Upper lobe of left lung (tissue), 6 donors: ENCODE measurements around the gene HLA-DQB1. TPM values are rescaled to one million over a fixed set of nuclear protein-coding genes. Genes with fewer than 3 reads are reported as not detected.

Experiments
- ATAC-seq, 2 donors: fragments of 200-7000 bp; cut with Tn5 transposase; one replicate each; pipeline ENCODE4 v1.9.1; 2022; ENCODE audit warnings: mild to moderate bottlenecking in 2 of 2, moderate library complexity in 2 of 2; ENCODE audit not compliant: low FRiP score in 2 of 2
- DNase-seq, 2 donors: peaks; one replicate each; pipeline ENCODE4 v3.0.0-alpha.2; 2019 to 2020
- H3K27ac ChIP-seq, 4 donors: fragments of 200-600 bp; sonication (generic); one replicate each; pipeline ENCODE4 v1.5.1; 2016 to 2019
- H3K27me3 ChIP-seq, 4 donors: fragments of 200-600 bp; sonication (generic); one replicate each; pipeline ENCODE4 v1.5.1; 2017 to 2019
- H3K36me3 ChIP-seq, 4 donors: fragments of 200-600 bp; sonication (generic); one replicate each; pipeline ENCODE4 v1.5.1; 2016 to 2019
- H3K4me1 ChIP-seq, 4 donors: fragments of 200-600 bp; sonication (generic); one replicate each; pipeline ENCODE4 v1.5.1; 2018 to 2019
- H3K4me3 ChIP-seq, 4 donors: fragments of 200-600 bp; sonication (generic); one replicate each; pipeline ENCODE4 v1.5.1; 2017 to 2019; ENCODE audit warnings: mild to moderate bottlenecking in 2 of 4, moderate library complexity in 1 of 4
- H3K9me3 ChIP-seq, 4 donors: fragments of 200-600 bp; sonication (generic); one replicate each; pipeline ENCODE4 v1.5.1; 2018 to 2019
- CTCF ChIP-seq, 6 experiments: fragments of 450-650 bp in 4 of 6; fragments of 200-600 bp in 2 of 6; sonication (generic) in 2 of 6; IDR thresholded peaks; one replicate each; pipeline ENCODE4 v1.5.1; 2016 to 2019; ENCODE audit warnings: antibody characterized with exemption in 6 of 6
- EP300 ChIP-seq, 4 donors: sonication (generic); formaldehyde crosslinking; IDR thresholded peaks; one replicate each; pipeline ENCODE4 v1.5.1; 2017; ENCODE audit warnings: antibody characterized with exemption in 4 of 4, control low read depth in 2 of 4
- POLR2A ChIP-seq, 4 donors: fragments of 450-650 bp; IDR thresholded peaks; one replicate each; pipeline ENCODE4 v1.5.1; 2016 to 2017; ENCODE audit warnings: antibody characterized with exemption in 4 of 4, mild to moderate bottlenecking in 2 of 4
- POLR2AphosphoS5 ChIP-seq, 2 donors: sonication (generic); formaldehyde crosslinking; IDR thresholded peaks; one replicate each; pipeline ENCODE4 v1.5.1; 2017; ENCODE audit warnings: antibody characterized with exemption in 2 of 2
- WGBS, 2 donors: methylation state at CpG; one replicate each; pipeline ENCODE4 v1.1.5; 2017 to 2018; 5-methylcytosine and 5-hydroxymethylcytosine counted together
- total RNA-seq, 6 donors: library from RNA; depleted of rRNA in 4 of 6; stranded (reverse); fragments of >200 nt in 4 of 6; gene quantifications; one replicate each; pipeline versions ENCODE4 v1.1.0 to v1.2.1, GENCODE V29; 2016 to 2021
- donor health status: DM: no; HTN: no; CAD: no; lungs with moderate emphysema.
- donor health status: DM: no; HTN: yes; CAD: no; lungs with severe emphysema.

Gene HLA-DQB1
- total RNA-seq, 6 donors from 2014 or later = 1.0 to 154 (median 36.3) TPM

GRCh38 chr6:32669893-32670292 lies 3.4 kb upstream of the HLA-DQB1 start:
- H3K4me1 ChIP-seq = peaks cover 0 to 5% (median 0%) of the 10 kb centered on the region in 4 donors
- ATAC-seq (no peak), DNase-seq (no peak)
- no peak for TF ChIP-seq EP300 (IDR thresholded peaks at IDR 0.05)
- H3K27me3 ChIP-seq = no peaks in the 10 kb centered on the region
- no peak overlapping the region for H3K4me3 ChIP-seq
- no peaks in the 10 kb centered on the region for H3K36me3 ChIP-seq
- no peak overlapping the region for H3K27ac ChIP-seq
- peaks cover 0 to 9% (median 0%) of the 10 kb centered on the region in 4 donors for H3K9me3 ChIP-seq

- Histone ChIP-seq H3K9me3 (peaks cover 0 to 9% (median 0%) of the 10 kb centered on the region in 4 donors), H3K4me3 (no peak overlapping the region), H3K27me3 (no peaks in the 10 kb centered on the region), H3K27ac (no peak overlapping the region), H3K36me3 (no peaks in the 10 kb centered on the region), H3K4me1 (peaks cover 0 to 5% (median 0%) of the 10 kb centered on the region in 4 donors)
- no peak for DNase-seq
- TF ChIP-seq POLR2A (IDR thresholded peaks at IDR 0.05) (no peak), POLR2AphosphoS5 (IDR thresholded peaks at IDR 0.05) (no peak), CTCF (IDR thresholded peaks at IDR 0.05) (no peak), EP300 (IDR thresholded peaks at IDR 0.05) (no peak)
- ATAC-seq = no peak
- WGBS, 2 donors = 44 to 63% methylated on average over 4 of the region's 4 CpGs
Measured at GRCh38 chr6:32669240-32669639, 2.8 kb upstream of the HLA-DQB1 start.

- DNase-seq = peak in 1 of 2 donors; percentile 84
- TF ChIP-seq POLR2AphosphoS5 (IDR thresholded peaks at IDR 0.05) = no peak
- TF ChIP-seq POLR2A (IDR thresholded peaks at IDR 0.05) = peak in 1 of 4 donors; percentile 38
Measured at GRCh38 chr6:32668226-32668747, 1.8 kb upstream of the HLA-DQB1 start.

GRCh38 chr6:32665661-32666060 lies 796 bp downstream of the HLA-DQB1 start:
- whole genome bisulfite sequencing, 2 donors = 4 to 5% methylated on average over 3 of the region's 3 CpGs
- no peak for ATAC-seq
- H3K27ac ChIP-seq = no peak overlapping the region
- H3K36me3 ChIP-seq = no peaks in the 10 kb centered on the region
- H3K27me3 ChIP-seq = no peaks in the 10 kb centered on the region
- no peaks in the 10 kb centered on the region for H3K9me3 ChIP-seq
- TF ChIP-seq CTCF (IDR thresholded peaks at IDR 0.05) = no peak
- H3K4me1 ChIP-seq = peaks cover 0 to 5% (median 0%) of the 10 kb centered on the region in 4 donors
- no peak overlapping the region for H3K4me3 ChIP-seq
- no peak for DNase-seq

More at GRCh38 chr6:32668226-32668747, 1.8 kb upstream of the HLA-DQB1 start:
- peak; percentile 73 to 90 for ATAC-seq
- Histone ChIP-seq H3K27me3 (no peaks in the 10 kb centered on the region), H3K27ac (peak overlapping the region in 2 of 4 donors; percentile 53 to 67), H3K4me3 (no peak overlapping the region), H3K9me3 (peaks cover 0 to 9% (median 0%) of the 10 kb centered on the region in 4 donors), H3K36me3 (no peaks in the 10 kb centered on the region), H3K4me1 (peaks cover 0 to 5% (median 0%) of the 10 kb centered on the region in 4 donors)
- 14 to 32% methylated on average over 3 to 5 of the region's 5 CpGs for WGBS, 2 donors

- peak; percentile 74 for ATAC-seq
- H3K4me1 ChIP-seq = peaks cover 0 to 5% (median 0%) of the 10 kb centered on the region in 4 donors
- no peaks in the 10 kb centered on the region for H3K9me3 ChIP-seq
- H3K4me3 ChIP-seq = peak overlapping the region in 1 of 4 donors; percentile 18
- TF ChIP-seq CTCF (IDR thresholded peaks at IDR 0.05) (no peak), POLR2AphosphoS5 (IDR thresholded peaks at IDR 0.05) (no peak), POLR2A (IDR thresholded peaks at IDR 0.05) (no peak), EP300 (IDR thresholded peaks at IDR 0.05) (no peak)
- no peak overlapping the region for H3K27ac ChIP-seq
- H3K36me3 ChIP-seq = no peaks in the 10 kb centered on the region
- peak; percentile 46 to 85 for DNase-seq
- 1% methylated on average over 22 of the region's 47 CpGs; no CpG with 5 or more reads in 1 of the 2 donors for WGBS, 2 donors
- H3K27me3 ChIP-seq = no peaks in the 10 kb centered on the region
Measured at GRCh38 chr6:32664827-32665362, 1.6 kb downstream of the HLA-DQB1 start.

DNA sequence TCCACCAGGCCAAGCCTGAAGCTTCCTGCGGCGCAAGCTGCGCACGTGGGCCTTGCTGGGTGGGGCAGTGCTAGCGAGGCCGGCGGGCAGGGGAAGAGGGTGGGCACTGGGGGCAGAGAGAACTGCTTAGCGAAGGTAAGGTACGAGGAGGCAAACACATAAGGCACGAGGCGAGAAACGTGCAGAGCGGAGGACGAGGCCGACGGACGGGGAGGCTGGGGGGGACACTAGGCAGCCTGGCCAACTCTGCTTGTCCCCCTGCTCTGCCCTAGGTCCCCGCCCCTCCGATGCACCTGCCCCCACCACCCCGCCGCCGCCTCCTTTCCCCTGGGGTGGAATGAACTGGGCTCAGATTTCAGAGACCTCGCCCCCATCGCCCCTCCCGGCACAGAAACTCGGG lies 2.1 kb downstream of the HLA-DQB1 start:
- H3K4me1 ChIP-seq = peaks cover 0 to 5% (median 0%) of the 10 kb centered on the region in 4 donors
- no peaks in the 10 kb centered on the region for H3K27me3 ChIP-seq
- TF ChIP-seq POLR2A (IDR thresholded peaks at IDR 0.05) (no peak), POLR2AphosphoS5 (IDR thresholded peaks at IDR 0.05) (no peak), EP300 (IDR thresholded peaks at IDR 0.05) (no peak), CTCF (IDR thresholded peaks at IDR 0.05) (no peak)
- no peak overlapping the region for H3K4me3 ChIP-seq
- DNase-seq = no peak
- H3K27ac ChIP-seq = no peak overlapping the region
- WGBS, 2 donors = 20 to 39% methylated on average over 9 to 23 of the region's 26 CpGs
- no peaks in the 10 kb centered on the region for H3K36me3 ChIP-seq
- ATAC-seq = no peak
- H3K9me3 ChIP-seq = no peaks in the 10 kb centered on the region
